HepG2 (cell line): ENCODE results near the gene MEGF6. TPM values are rescaled to one million over a fixed set of nuclear protein-coding genes. Genes with fewer than 3 reads are reported as not detected.

Experiments used
- AGO1 ChIP-seq: fragments of 200-400 bp; formaldehyde crosslinking; IDR thresholded peaks from 2 replicates; pipeline ENCODE4 v1.6.1; 2017; ENCODE audit warnings: mild to moderate bottlenecking, low read depth, low read length, moderate library complexity; ENCODE audit not compliant: poor library complexity, severe bottlenecking
- ATRX ChIP-seq: sonication (generic); formaldehyde crosslinking; IDR thresholded peaks from 2 replicates; pipeline ENCODE4 v1.4.0; 2020; ENCODE audit warnings: missing genetic modification reagents, borderline replicate concordance
- CEBPG ChIP-seq: IDR thresholded peaks from 2 replicates; pipeline ENCODE4 v1.6.1; 2016
- DMAP1 ChIP-seq: IDR thresholded peaks from 2 replicates; pipeline ENCODE4 v1.6.1; 2016
- FOXC1 ChIP-seq: sonication (generic); formaldehyde crosslinking; IDR thresholded peaks from 2 replicates; pipeline ENCODE4 v1.8.0; 2022; ENCODE audit warnings: mild to moderate bottlenecking, missing genetic modification reagents, borderline replicate concordance
- FOXM1 ChIP-seq: sonication (generic); formaldehyde crosslinking; IDR thresholded peaks from 2 replicates; pipeline ENCODE4 v1.5.0; 2020; ENCODE audit warnings: missing genetic modification reagents
- GATAD2A ChIP-seq: IDR thresholded peaks from 2 replicates; pipeline ENCODE4 v1.6.1; 2016
- KAT7 ChIP-seq: IDR thresholded peaks from 2 replicates; pipeline ENCODE4 v1.6.1; 2018; ENCODE audit warnings: borderline replicate concordance, missing compliant biosample characterization
- KDM1A ChIP-seq: IDR thresholded peaks from 2 replicates; pipeline ENCODE4 v1.6.1; 2016; ENCODE audit warnings: missing compliant biosample characterization
- MEIS2 ChIP-seq: sonication (generic); formaldehyde crosslinking; IDR thresholded peaks from 2 replicates; pipeline ENCODE4 v1.9.0; 2021; ENCODE audit warnings: mild to moderate bottlenecking, missing genetic modification reagents
- NCOA2 ChIP-seq: sonication (generic); formaldehyde crosslinking; IDR thresholded peaks from 2 replicates; pipeline ENCODE4 v1.8.0; 2022; ENCODE audit warnings: inconsistent platforms
- NPAS2 ChIP-seq: sonication (generic); formaldehyde crosslinking; IDR thresholded peaks from 2 replicates; pipeline ENCODE4 v1.8.0; 2022; ENCODE audit warnings: mild to moderate bottlenecking, missing genetic modification reagents, borderline replicate concordance
- PPARG ChIP-seq: conservative IDR thresholded peaks from 2 replicates; pipeline ENCODE4 v1.6.1; 2016; ENCODE audit warnings: missing biosample characterization, missing genetic modification reagents
- TCF12 ChIP-seq, 2 experiments: fragments of 450-650 bp in 1 of 2; sonication (generic) in 1 of 2; formaldehyde crosslinking in 1 of 2; IDR thresholded peaks; 2 replicates each; pipeline versions ENCODE4 v1.6.1 to v1.8.0; 2017 to 2022; ENCODE audit warnings: antibody characterized with exemption in 1 of 2, mild to moderate bottlenecking in 1 of 2, missing genetic modification reagents in 1 of 2, moderate library complexity in 1 of 2
- ZFP82 ChIP-seq: sonication (generic); formaldehyde crosslinking; IDR thresholded peaks from 2 replicates; pipeline ENCODE4 v1.5.1; 2020; ENCODE audit warnings: mild to moderate bottlenecking, missing genetic modification reagents, borderline replicate concordance
- ZNF496 ChIP-seq: sonication (generic); formaldehyde crosslinking; IDR thresholded peaks from 2 replicates; pipeline ENCODE4 v1.8.1; 2023; ENCODE audit warnings: mild to moderate bottlenecking, moderate library complexity, missing genetic modification reagents; ENCODE audit not compliant: insufficient replicate concordance
- ZNF672 ChIP-seq: sonication (generic); formaldehyde crosslinking; IDR thresholded peaks from 2 replicates; pipeline ENCODE4 v1.8.1; 2022; ENCODE audit warnings: missing genetic modification reagents
- ZSCAN31 ChIP-seq: sonication (generic); formaldehyde crosslinking; IDR thresholded peaks from 2 replicates; pipeline ENCODE4 v1.5.0; 2020; ENCODE audit warnings: low read depth, mild to moderate bottlenecking, missing genetic modification reagents
- polyA plus RNA-seq, 8 experiments: library from polyadenylated mRNA; depleted of rRNA in 3 of 8; stranded (reverse) in 7 of 8; unstranded in 1 of 8; fragments of >200 nt; fragmentation: Illumina TruSeq in 4 of 8; extraction: Trizol in 4 of 8; gene quantifications; 2 replicates each; pipeline versions ENCODE4 v1.2.1 to v1.2.3, GENCODE V29; 2011 to 2016; ENCODE audit warnings: low read depth in 4 of 8, missing spikeins in 1 of 8, mixed read lengths in 1 of 8; ENCODE audit not compliant: insufficient read depth in 1 of 8
- total RNA-seq, 5 experiments: library from RNA; depleted of rRNA; stranded (reverse); fragments of >200 nt; fragmentation: Illumina TruSeq; extraction: Trizol; gene quantifications; 2 replicates each; pipeline ENCODE4 v1.2.3, GENCODE V29; 2016; ENCODE audit warnings: low read depth in 1 of 5
- TF ChIP-seq, protein P1 (sequence below): fragments of 450-650 bp; IDR thresholded peaks from 2 replicates; pipeline ENCODE4 v1.6.1; 2017
- TF ChIP-seq, protein P2 (sequence below): IDR thresholded peaks from 2 replicates; pipeline ENCODE4 v1.6.1; 2016; ENCODE audit warnings: low read depth, borderline replicate concordance
- TF ChIP-seq, protein P3 (sequence below): sonication (generic); formaldehyde crosslinking; IDR thresholded peaks from 2 replicates; pipeline ENCODE4 v1.4.0; 2020; ENCODE audit warnings: missing genetic modification reagents, borderline replicate concordance
- TF ChIP-seq, protein P4 (sequence below): sonication (generic); formaldehyde crosslinking; IDR thresholded peaks from 2 replicates; pipeline ENCODE4 v1.8.0; 2022; ENCODE audit warnings: mild to moderate bottlenecking, missing genetic modification reagents, moderate library complexity
- TF ChIP-seq, protein P5 (sequence below): IDR thresholded peaks from 2 replicates; pipeline ENCODE4 v1.6.1; 2016; ENCODE audit warnings: control low read depth
- TF ChIP-seq, protein P6 (sequence below): sonication (generic); formaldehyde crosslinking; conservative IDR thresholded peaks from 2 replicates; pipeline ENCODE4 v1.4.0; 2020; ENCODE audit warnings: missing genetic modification reagents

Gene MEGF6
- total and polyA plus RNA-seq, 2 of the 13 experiments (the other 11 are each of a cell fraction or from before 2014, with no cell fraction given) = 1.9 TPM

DNA sequence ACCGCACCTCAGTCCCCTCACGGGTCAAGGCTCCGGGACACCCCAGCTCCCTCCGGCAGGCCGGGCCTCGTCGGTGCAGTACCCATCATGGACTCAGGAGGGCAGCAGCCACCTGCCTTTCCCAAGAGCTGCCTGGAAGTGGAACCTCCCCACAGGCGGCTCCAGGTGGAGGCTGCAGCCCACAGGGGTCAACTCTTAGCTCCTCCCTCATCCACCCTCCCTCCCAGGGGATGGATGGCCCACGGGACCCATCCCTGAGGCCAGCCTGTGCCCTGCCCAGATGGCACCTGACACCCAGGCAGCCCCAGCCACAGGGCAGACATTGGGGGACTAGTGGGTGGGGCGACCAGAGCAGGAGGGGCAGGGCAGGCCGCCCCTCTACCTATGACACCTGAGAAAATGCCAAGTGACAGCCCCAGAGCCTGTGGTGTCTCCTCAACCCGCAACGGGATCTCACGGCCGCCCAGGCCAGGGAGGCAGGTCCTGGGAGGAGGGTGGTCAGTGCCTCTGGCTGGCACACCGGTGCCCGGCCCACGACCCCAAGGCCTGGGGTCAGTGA, 158.0 kb downstream of the MEGF6 start (continued):
- peak; percentile 73 for TF ChIP-seq FOXC1 (CRISPR knock-in tag)
- TF ChIP-seq, protein P1, sequence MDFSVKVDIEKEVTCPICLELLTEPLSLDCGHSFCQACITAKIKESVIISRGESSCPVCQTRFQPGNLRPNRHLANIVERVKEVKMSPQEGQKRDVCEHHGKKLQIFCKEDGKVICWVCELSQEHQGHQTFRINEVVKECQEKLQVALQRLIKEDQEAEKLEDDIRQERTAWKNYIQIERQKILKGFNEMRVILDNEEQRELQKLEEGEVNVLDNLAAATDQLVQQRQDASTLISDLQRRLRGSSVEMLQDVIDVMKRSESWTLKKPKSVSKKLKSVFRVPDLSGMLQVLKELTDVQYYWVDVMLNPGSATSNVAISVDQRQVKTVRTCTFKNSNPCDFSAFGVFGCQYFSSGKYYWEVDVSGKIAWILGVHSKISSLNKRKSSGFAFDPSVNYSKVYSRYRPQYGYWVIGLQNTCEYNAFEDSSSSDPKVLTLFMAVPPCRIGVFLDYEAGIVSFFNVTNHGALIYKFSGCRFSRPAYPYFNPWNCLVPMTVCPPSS = no peak
- TF ChIP-seq, protein P2, sequence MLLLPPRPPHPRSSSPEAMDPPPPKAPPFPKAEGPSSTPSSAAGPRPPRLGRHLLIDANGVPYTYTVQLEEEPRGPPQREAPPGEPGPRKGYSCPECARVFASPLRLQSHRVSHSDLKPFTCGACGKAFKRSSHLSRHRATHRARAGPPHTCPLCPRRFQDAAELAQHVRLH (CRISPR knock-in tag) = no peak
- TF ChIP-seq MEIS2 (CRISPR knock-in tag) = no peak
- no peak for TF ChIP-seq ZNF672 (CRISPR knock-in tag)
- TF ChIP-seq NPAS2 (CRISPR knock-in tag) = no peak
- TF ChIP-seq ATRX (CRISPR knock-in tag) = no peak
- TF ChIP-seq PPARG = 0 out of 2 replicates have a peak, but pooled peaks have one; percentile 23
- no peak for TF ChIP-seq AGO1
- TF ChIP-seq ZFP82 (CRISPR knock-in tag) = no peak
- TF ChIP-seq TCF12 (IDR thresholded peaks at IDR 0.05) = no peak
- no peak for TF ChIP-seq TCF12 (CRISPR knock-in tag; IDR thresholded peaks at IDR 0.05)
- no peak for TF ChIP-seq KDM1A (CRISPR knock-in tag)
- no peak for TF ChIP-seq ZSCAN31
- no peak for TF ChIP-seq DMAP1 (CRISPR knock-in tag)
- TF ChIP-seq, protein P3, sequence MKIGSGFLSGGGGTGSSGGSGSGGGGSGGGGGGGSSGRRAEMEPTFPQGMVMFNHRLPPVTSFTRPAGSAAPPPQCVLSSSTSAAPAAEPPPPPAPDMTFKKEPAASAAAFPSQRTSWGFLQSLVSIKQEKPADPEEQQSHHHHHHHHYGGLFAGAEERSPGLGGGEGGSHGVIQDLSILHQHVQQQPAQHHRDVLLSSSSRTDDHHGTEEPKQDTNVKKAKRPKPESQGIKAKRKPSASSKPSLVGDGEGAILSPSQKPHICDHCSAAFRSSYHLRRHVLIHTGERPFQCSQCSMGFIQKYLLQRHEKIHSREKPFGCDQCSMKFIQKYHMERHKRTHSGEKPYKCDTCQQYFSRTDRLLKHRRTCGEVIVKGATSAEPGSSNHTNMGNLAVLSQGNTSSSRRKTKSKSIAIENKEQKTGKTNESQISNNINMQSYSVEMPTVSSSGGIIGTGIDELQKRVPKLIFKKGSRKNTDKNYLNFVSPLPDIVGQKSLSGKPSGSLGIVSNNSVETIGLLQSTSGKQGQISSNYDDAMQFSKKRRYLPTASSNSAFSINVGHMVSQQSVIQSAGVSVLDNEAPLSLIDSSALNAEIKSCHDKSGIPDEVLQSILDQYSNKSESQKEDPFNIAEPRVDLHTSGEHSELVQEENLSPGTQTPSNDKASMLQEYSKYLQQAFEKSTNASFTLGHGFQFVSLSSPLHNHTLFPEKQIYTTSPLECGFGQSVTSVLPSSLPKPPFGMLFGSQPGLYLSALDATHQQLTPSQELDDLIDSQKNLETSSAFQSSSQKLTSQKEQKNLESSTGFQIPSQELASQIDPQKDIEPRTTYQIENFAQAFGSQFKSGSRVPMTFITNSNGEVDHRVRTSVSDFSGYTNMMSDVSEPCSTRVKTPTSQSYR (CRISPR knock-in tag) = peak; percentile 16; the same call in 1 of the 2 replicates
- TF ChIP-seq, protein P4, sequence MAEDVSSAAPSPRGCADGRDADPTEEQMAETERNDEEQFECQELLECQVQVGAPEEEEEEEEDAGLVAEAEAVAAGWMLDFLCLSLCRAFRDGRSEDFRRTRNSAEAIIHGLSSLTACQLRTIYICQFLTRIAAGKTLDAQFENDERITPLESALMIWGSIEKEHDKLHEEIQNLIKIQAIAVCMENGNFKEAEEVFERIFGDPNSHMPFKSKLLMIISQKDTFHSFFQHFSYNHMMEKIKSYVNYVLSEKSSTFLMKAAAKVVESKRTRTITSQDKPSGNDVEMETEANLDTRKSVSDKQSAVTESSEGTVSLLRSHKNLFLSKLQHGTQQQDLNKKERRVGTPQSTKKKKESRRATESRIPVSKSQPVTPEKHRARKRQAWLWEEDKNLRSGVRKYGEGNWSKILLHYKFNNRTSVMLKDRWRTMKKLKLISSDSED (CRISPR knock-in tag) = no peak
- TF ChIP-seq NCOA2 (CRISPR knock-in tag) = no peak; the same call in 1 of the 2 replicates
- no peak for TF ChIP-seq KAT7 (CRISPR knock-in tag)
- TF ChIP-seq, protein P5, sequence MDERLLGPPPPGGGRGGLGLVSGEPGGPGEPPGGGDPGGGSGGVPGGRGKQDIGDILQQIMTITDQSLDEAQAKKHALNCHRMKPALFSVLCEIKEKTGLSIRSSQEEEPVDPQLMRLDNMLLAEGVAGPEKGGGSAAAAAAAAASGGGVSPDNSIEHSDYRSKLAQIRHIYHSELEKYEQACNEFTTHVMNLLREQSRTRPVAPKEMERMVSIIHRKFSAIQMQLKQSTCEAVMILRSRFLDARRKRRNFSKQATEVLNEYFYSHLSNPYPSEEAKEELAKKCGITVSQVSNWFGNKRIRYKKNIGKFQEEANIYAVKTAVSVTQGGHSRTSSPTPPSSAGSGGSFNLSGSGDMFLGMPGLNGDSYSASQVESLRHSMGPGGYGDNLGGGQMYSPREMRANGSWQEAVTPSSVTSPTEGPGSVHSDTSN (CRISPR knock-in tag) = no peak
- TF ChIP-seq, protein P6, sequence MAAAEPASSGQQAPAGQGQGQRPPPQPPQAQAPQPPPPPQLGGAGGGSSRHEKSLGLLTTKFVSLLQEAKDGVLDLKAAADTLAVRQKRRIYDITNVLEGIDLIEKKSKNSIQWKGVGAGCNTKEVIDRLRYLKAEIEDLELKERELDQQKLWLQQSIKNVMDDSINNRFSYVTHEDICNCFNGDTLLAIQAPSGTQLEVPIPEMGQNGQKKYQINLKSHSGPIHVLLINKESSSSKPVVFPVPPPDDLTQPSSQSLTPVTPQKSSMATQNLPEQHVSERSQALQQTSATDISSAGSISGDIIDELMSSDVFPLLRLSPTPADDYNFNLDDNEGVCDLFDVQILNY (CRISPR knock-in tag) = 0 out of 2 replicates have a peak, but pooled peaks have one; percentile 11
- TF ChIP-seq ZNF496 = no peak
- TF ChIP-seq GATAD2A (CRISPR knock-in tag) = peak; percentile 43
- TF ChIP-seq FOXM1 (CRISPR knock-in tag) = no peak
- TF ChIP-seq CEBPG (CRISPR knock-in tag) = no peak
